Natural killer cell treated with Interleukin-12 subunit alpha and Interleukin-12 subunit beta and Interleukin-15 and Interleukin-18, amount 100 ng/mL, for 72 hours (primary cell): Measurements from ENCODE around the gene SPATA33. TPM values are rescaled to one million over a fixed set of nuclear protein-coding genes. Genes with fewer than 3 reads are reported as not detected.
"Not testable (repeated sequence)": the region's sequence is repeated elsewhere in the genome, so short reads cannot be mapped to it uniquely, and the experiment has no call there.

Source experiments
- ATAC-seq, 2 donors: fragments of 150-1000 bp; cut with Tn5 transposase in 1 of 2; sonication (Bioruptor Pico), chemical (Tn5 transposase) in 1 of 2; 2 replicates each; pipeline ENCODE4 v1.10.0; 2021
- DNase-seq: peaks from one replicate; pipeline ENCODE4 v3.0.0; 2022; ENCODE audit warnings: low spot score
- H3K27ac Mint-ChIP-seq, 2 donors: 1 replicate in 1 of 2; 2 replicates in 1 of 2; pipeline ENCODE4 v1.8.0; 2022; ENCODE audit warnings: mixed read lengths in 2 of 2, mild to moderate bottlenecking in 1 of 2, moderate library complexity in 1 of 2
- H3K27me3 Mint-ChIP-seq, 2 donors: 1 replicate in 1 of 2; 2 replicates in 1 of 2; pipeline ENCODE4 v1.8.0; 2022; ENCODE audit warnings: mixed read lengths in 2 of 2
- H3K36me3 Mint-ChIP-seq: one replicate; pipeline ENCODE4 v1.8.0; 2022; ENCODE audit warnings: mixed read lengths
- H3K4me1 Mint-ChIP-seq, 2 donors: 1 replicate in 1 of 2; 2 replicates in 1 of 2; pipeline ENCODE4 v1.8.0; 2022; ENCODE audit warnings: low read depth in 2 of 2, mixed read lengths in 2 of 2, mild to moderate bottlenecking in 1 of 2
- H3K4me3 Mint-ChIP-seq: one replicate; pipeline ENCODE4 v1.8.0; 2022; ENCODE audit warnings: mixed read lengths
- H3K9me3 Mint-ChIP-seq: 2 replicates; pipeline ENCODE4 v1.8.0; 2022; ENCODE audit warnings: mixed read lengths
- total RNA-seq, 2 donors: library from RNA; stranded (reverse); gene quantifications; one replicate each; pipeline ENCODE4 v1.2.3, GENCODE V29; 2022

The SPATA33 gene
- total RNA-seq, 2 donors from 2014 or later: 9.3 to 19.1 TPM

DNA sequence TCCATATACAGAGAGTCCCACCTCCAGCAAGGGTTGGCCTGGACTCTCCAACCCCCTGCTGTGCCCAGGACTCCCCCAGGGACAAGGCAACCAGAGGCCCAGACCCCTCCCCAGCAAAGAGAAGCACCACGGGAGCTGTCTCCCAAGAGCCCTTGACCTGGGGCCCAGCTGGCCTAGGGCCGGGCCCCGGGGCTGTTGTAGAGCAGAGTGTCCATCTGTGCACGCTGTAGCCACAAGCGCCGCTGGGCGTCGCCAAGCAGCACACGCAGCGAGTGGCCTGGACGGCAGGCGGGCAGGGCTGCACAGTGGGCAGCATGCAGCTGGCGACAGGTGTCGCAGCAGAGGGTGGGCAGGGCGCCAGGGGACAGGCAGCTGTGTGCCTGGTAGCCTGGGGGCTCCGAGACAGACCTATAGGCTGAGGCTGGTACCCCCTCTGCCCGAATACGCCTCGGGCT lies 39.6 kb downstream of the SPATA33 start:
- Mint-ChIP-seq H3K4me1 (peaks cover 0 to 19% of the 10 kb centered on the region in 2 donors), H3K9me3 (no peaks in the 10 kb centered on the region), H3K27me3 (no peaks in the 10 kb centered on the region), H3K27ac (no peak overlapping the region), H3K4me3 (no peak overlapping the region), H3K36me3 (no peaks in the 10 kb centered on the region)
- ATAC-seq (no peak), DNase-seq (no peak)

DNA sequence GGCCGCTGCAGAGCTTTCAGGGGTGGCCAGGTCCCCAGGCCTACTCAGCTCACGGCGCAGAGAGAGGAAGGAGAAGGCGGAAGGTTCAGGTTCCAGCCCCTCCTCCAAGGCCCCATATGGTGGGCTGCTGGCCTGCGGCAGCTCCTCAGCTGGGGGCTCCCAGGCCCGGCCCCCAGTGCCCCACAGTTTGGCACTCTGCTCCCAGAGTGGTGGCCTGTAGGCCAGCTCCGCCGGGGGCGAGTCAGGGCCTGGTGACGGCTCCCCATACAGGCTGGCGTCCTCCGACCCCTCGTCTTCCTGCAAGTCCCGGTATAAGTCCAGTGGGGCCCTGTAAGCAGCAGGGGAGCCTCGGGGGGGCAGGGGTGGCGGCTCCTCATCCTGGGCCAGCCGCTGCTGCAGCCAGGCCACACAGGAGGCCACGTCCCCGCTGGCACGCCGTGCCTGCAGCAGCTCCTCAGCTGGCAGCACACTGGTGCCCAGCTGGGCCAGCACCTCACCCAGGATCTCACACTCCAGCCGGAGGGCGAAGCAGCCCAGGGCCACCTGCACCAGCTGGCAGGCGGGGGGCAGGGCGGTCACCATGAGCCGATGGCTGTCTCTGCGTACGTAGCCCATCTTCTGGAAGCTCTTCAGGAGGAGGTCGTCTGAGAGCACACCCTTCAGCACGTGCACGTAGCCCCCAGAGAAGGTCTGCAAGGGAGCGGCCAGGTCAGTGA lies 40.1 kb downstream of the SPATA33 start:
- Mint-ChIP-seq H3K4me1 (peaks cover 0 to 19% of the 10 kb centered on the region in 2 donors), H3K4me3 (no peak overlapping the region), H3K36me3 (no peaks in the 10 kb centered on the region), H3K27me3 (no peaks in the 10 kb centered on the region), H3K27ac (no peak overlapping the region), H3K9me3 (no peaks in the 10 kb centered on the region)
- ATAC-seq (no peak), DNase-seq (peak; percentile 56)

DNA sequence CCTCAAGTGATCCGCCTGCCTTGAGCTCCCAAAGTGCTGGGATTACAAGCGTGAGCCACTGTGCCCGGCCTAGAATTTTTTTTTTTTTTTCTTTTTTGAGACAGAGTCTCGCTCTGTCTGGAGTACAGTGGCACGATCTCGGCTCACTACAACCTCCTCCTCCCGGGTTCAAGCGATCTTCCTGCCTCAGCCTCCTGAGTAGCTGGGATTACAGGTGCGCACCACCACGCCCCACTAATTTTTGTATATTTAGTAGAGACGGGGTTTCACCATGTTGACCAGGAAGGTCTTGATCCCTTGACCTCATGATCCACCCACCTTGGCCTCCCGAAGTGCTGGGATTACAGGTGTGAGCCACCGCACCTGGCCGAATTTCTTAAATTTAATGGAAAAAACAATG lies 41.1 kb downstream of the SPATA33 start:
- not testable (repeated sequence) for H3K4me3 Mint-ChIP-seq, H3K36me3 Mint-ChIP-seq, H3K27me3 Mint-ChIP-seq, H3K9me3 Mint-ChIP-seq, ATAC-seq, DNase-seq, H3K27ac Mint-ChIP-seq
- H3K4me1 Mint-ChIP-seq: peaks cover 0 to 19% of the 10 kb centered on the region in 2 donors

DNA sequence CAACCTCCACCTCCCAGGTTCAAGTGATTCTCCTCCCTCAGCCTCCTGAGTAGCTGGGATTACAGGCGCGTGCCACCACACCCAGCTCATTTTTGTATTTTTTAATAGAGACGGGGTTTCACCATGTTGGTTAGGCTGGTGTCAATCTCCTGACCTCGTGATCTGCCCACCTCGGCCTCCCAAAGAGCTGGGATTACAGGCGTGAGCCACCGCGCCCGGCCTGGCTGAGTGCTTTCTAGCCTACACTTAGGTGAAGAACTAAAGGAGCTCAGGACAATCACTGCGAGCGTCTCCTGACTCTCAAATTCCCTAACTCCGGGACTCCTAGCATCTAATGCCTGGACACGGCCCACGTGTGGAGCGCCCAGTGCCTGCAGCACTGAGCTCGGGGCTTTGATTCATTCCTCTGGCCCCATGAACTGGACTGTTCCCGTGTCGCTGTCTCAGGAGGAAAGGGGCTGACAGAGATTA lies 42.0 kb downstream of the SPATA33 start:
- not testable (repeated sequence) for H3K27me3 Mint-ChIP-seq, ATAC-seq, H3K9me3 Mint-ChIP-seq, H3K36me3 Mint-ChIP-seq, H3K4me3 Mint-ChIP-seq
- peak; percentile 65 for DNase-seq
- peaks cover 0 to 19% of the 10 kb centered on the region in 2 donors for H3K4me1 Mint-ChIP-seq
- H3K27ac Mint-ChIP-seq: peak overlapping the region in 1 of 2 donors; percentile 13

DNA sequence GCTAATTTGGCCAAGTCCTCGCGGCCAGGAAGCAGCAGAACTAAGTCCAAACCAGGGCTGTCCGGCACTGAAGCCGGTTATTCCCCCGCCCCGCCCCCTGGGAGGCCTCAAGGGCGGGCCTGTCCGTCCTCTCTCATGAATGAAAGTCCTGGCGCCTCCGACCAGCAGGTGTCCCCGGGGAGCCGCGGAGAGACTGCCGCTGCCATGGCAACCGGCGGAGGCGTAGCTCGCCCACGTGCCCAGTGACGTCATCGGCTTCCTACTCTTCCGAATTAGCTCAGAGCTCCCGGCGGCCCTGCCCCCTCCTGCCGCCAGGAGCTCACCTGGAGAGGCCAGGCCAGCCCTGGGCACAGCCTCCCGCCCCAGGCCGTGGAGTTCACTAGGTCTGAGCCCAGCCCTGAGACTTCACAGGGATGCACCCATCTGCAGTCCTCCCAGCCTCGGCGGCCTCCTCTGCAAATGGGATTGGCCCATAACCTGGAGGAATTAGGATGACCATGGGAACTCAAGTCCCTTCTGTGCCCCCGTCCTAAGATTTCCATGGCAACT lies 42.5 kb downstream of the SPATA33 start:
- H3K4me1 Mint-ChIP-seq: peaks cover 0 to 19% of the 10 kb centered on the region in 2 donors
- H3K36me3 Mint-ChIP-seq: no peaks in the 10 kb centered on the region
- DNase-seq: peak; percentile 99
- no peaks in the 10 kb centered on the region for H3K27me3 Mint-ChIP-seq
- H3K4me3 Mint-ChIP-seq: peak overlapping the region; percentile 45
- H3K27ac Mint-ChIP-seq: peak overlapping the region in 1 of 2 donors; percentile 13
- ATAC-seq: peak; percentile 55 to 77
- H3K9me3 Mint-ChIP-seq: no peaks in the 10 kb centered on the region

DNA sequence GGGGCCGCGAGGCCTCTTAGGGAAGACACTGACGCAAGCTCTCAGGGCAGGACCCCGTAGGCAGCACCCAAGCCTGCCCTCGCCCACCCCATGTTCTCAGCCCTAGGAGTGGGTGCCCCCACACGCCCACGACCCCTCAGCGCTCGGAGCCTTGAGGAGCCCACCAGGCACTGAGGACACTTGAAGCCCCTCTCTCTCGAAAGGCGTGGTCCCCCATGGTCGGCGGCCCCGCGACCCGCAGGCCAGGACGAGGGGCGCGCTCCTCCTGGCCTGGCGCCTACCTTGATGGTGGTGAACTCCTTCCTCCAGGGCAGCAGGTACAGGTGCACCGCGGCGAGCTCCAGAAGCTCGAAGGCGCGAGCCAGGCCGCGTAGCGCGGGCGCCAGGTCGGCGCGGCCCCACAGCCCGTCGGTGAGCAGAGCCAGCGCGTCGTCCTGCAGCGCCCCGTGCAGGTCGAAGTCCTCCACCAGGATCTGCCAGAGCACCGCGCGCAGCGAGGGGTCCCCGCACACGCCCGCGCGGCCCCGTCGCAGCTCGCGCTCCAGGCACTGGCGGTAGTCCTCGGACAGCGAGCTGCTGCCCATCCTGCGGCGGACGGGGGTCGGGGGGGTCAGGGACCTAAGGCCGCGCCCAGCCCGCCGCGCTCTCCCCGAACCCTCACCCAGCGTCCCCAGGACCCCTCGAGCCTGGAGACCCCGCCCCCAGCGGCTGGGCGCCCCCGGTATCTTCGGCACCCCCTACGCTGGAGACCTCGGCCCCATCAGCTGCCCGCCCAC lies 43.2 kb downstream of the SPATA33 start:
- peaks cover 0 to 19% of the 10 kb centered on the region in 2 donors for H3K4me1 Mint-ChIP-seq
- H3K36me3 Mint-ChIP-seq: no peaks in the 10 kb centered on the region
- H3K4me3 Mint-ChIP-seq: peak overlapping the region; percentile 63
- no peaks in the 10 kb centered on the region for H3K27me3 Mint-ChIP-seq
- H3K9me3 Mint-ChIP-seq: no peaks in the 10 kb centered on the region
- H3K27ac Mint-ChIP-seq: no peak overlapping the region
- ATAC-seq: peak in 1 of 2 donors; percentile 25
- DNase-seq: peak; percentile 63

DNA sequence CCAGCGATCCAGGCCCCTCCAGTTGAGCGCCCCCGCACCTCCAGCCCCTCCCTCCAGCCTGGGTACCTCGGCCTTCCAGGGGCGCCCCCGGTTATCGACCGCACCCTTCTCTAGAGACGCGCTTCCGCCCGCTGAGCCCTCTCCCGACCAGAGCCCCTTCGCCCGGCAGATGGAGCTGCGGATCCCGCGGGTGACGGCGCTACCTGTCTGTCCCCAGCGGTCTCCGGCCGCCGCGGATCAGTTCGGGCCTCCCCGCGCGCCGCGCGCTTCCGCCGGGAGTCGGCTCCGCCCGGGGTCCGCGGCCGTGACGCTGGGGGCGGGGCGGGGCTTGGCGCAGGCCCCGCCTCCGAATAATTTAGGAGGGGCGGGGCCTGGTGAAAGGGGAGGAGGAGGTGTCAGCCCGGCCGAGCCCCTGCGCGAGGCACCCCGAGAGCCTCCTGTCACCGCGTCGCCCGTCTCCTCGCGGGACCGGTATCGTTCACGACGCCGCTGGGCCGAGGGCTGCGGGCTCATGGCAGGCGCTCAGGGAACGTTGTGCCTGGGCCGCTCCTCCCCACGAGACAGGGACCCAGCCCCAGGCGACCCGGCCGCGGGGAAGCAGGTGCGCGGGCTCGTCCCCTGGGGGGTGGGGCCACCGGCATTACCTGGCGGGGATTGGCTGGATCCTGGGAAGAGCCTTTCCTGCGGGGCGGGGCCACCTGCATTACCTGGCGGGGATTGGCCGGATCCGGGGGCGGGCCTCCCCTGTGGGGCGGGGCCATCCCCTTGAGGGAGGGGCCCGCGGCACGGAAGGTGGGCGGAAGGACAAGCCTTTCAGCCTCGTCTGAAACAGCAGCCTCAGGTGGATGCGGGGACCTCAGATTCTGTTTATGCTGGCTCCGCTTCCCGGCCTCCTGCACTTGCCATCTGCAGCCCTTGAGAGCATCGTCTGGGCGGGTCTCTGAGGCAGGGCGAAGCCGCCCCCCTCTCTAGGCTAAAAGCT lies 44.1 kb downstream of the SPATA33 start, which contains the start of gene SPATA2L:
Gene SPATA2L (minus strand): TSS at position 281 of the 982 bp plus-strand sequence. CDS start 473 bp downstream, outside the sequence.
- ATAC-seq: peak; percentile 91
- H3K9me3 Mint-ChIP-seq: no peaks in the 10 kb centered on the region

DNA sequence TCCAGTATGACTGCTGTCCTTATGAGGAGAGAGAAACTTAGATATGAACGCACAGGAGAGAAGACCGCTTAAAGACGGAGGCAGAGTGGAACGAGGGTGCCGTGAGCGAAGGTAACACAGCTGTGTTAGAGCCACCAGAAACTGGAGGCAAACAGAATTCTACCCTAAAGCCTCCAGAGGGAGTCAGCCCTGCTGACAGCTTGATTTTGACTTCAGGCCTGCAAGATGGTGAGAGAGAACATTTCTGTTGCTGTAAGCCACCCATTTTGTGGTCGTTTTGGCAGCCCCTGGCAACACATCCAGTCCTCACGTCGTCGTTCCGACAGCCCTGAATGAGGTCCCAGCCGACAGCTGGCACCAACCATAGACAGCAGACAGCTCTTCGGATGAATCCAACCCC lies 46.6 kb downstream of the SPATA33 start:
- Mint-ChIP-seq H3K36me3 (no peaks in the 10 kb centered on the region), H3K27me3 (no peaks in the 10 kb centered on the region), H3K27ac (no peak overlapping the region), H3K4me1 (peaks cover 0 to 11% of the 10 kb centered on the region in 2 donors), H3K9me3 (no peaks in the 10 kb centered on the region), H3K4me3 (no peak overlapping the region)
- DNase-seq: no peak
- ATAC-seq: no peak

More for the DNA sequence above, 44.1 kb downstream of the SPATA33 start, which contains the start of gene SPATA2L:
- DNase-seq: peak; percentile 97
- Mint-ChIP-seq H3K36me3 (no peaks in the 10 kb centered on the region), H3K4me3 (peak within 1 kb of the TSS; percentile 63), H3K27ac (no peak within 1 kb of the TSS), H3K4me1 (peaks cover 0 to 18% of the 10 kb centered on the region in 2 donors), H3K27me3 (no peaks in the 10 kb centered on the region)

DNA sequence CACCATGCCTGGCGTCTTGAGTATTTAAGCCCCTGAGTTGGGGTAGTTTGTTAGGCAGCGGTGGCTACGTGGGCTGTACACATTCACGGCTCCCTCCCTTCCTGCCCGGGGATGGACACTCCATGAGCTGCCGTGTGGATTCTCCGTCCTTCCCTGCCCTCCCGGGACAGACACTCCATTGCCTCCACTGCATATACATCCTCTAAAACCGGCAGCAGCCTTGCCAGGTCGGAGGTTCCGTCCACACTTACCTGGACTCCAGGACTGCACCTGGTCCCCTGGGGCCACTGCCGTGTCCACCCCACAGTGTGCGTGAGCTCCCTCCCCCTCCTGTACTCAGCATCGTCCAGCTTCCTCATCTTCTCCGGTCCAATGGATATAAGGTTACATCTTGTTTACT lies 47.4 kb downstream of the SPATA33 start:
- H3K36me3 Mint-ChIP-seq: no peaks in the 10 kb centered on the region
- H3K4me1 Mint-ChIP-seq: peaks cover 0 to 8% of the 10 kb centered on the region in 2 donors
- no peaks in the 10 kb centered on the region for H3K9me3 Mint-ChIP-seq
- H3K27me3 Mint-ChIP-seq: no peaks in the 10 kb centered on the region
- DNase-seq (no peak), ATAC-seq (no peak)
- no peak overlapping the region for H3K4me3 Mint-ChIP-seq
- H3K27ac Mint-ChIP-seq: no peak overlapping the region

DNA sequence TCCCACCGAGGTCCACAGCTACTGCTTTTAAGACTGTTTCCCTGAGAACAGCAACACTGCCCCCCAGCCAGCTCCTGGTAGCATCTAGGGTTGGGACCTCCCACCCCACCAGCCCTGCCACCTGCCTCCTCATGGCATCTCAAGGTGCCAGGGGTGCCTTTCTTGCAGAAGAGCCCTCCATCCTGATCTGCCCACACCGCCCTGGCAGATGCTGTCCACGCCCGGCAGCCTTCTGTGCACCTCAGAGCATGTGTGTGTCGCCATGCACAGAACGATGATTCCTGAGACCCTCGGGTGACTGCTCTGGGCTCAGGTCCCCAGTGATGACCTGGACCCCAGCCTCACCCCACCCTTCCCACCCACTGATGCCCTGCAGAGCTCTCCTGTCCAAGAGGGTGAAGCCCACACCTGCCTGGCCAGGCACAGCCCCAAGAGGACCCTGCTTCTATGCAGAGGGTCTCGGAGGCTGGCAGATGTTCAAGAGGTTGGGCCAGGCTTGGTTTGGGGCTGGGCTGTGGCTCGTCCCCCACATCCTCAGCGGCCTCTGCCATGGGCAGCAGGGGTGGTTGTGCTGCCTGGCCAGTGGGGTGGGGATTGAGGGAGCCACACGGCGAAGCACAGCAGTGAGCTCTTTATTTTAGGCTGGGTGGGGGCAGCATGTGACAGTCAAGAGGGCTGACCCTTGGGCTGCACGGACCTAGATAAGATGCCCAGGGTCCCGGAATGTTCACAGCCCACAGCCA lies 49.1 kb downstream of the SPATA33 start:
- Mint-ChIP-seq H3K36me3 (no peaks in the 10 kb centered on the region), H3K27me3 (no peaks in the 10 kb centered on the region), H3K27ac (no peak overlapping the region), H3K4me3 (no peak overlapping the region), H3K9me3 (no peaks in the 10 kb centered on the region), H3K4me1 (peaks cover 0 to 5% of the 10 kb centered on the region in 2 donors)
- ATAC-seq: no peak
- no peak for DNase-seq

DNA sequence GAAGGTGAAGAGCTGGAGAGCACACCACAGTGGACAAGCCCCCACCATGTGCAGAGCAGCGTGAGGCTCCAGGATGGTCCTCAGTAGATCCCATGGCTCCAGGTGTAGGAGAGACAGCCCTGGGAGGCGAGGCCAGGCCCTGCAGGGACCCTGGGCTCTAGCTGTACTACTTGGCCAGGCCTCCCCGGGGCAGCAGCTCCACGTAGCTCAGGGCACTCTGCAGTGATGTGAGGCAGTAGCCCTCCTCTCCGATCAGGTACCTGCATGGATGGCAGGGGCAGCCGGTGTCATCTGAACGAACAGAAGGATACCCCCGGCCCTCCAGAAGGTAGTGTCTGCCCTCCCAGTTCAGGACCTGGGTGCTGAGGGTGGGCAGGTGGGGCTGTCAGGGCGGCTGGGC lies 50.1 kb downstream of the SPATA33 start:
- no peaks in the 10 kb centered on the region for H3K27me3 Mint-ChIP-seq

DNA sequence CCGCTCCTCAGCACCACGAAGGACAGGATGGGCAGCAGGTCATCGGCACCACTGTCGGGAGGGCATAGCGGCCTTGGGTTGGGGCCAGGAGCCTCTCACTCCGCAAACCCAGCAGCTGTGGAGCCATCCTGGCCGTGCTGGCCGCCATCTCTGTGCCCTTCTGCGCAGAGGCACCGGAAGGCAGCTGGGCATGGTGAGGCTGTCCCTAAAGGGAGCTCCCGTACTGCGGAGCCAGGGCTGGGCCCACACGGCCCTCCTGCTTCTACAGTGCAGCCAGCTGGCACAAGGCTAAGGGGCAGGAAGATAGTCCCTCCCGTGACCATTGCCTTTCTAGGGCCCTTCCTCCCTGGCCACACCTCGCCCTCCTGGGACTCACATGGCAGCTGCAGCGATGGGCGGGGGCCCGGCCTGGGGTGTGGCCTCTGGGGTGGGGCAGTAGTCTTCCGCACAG lies 50.9 kb downstream of the SPATA33 start:
- H3K4me1 Mint-ChIP-seq: peaks cover 0 to 5% of the 10 kb centered on the region in 2 donors
- no peak overlapping the region for H3K4me3 Mint-ChIP-seq
- ATAC-seq: no peak
- H3K9me3 Mint-ChIP-seq: no peaks in the 10 kb centered on the region
- no peaks in the 10 kb centered on the region for H3K27me3 Mint-ChIP-seq
- H3K27ac Mint-ChIP-seq: no peak overlapping the region
- H3K36me3 Mint-ChIP-seq: no peaks in the 10 kb centered on the region
- DNase-seq: no peak

More for the DNA sequence above, 50.1 kb downstream of the SPATA33 start:
- Mint-ChIP-seq H3K4me1 (peaks cover 0 to 5% of the 10 kb centered on the region in 2 donors), H3K4me3 (no peak overlapping the region), H3K9me3 (no peaks in the 10 kb centered on the region), H3K36me3 (no peaks in the 10 kb centered on the region), H3K27ac (no peak overlapping the region)
- no peak for ATAC-seq
- DNase-seq: no peak
